ENCODE data around the gene CMC4. TPM values are rescaled to one million over a fixed set of nuclear protein-coding genes. Genes with fewer than 3 reads are reported as not detected.
A peak's percentile ranks its signal among the peaks of the same experiment; 100 is the strongest.

The CMC4 gene
- total RNA-seq, 1 donor from 2014 or later = 14.4 TPM

DNA sequence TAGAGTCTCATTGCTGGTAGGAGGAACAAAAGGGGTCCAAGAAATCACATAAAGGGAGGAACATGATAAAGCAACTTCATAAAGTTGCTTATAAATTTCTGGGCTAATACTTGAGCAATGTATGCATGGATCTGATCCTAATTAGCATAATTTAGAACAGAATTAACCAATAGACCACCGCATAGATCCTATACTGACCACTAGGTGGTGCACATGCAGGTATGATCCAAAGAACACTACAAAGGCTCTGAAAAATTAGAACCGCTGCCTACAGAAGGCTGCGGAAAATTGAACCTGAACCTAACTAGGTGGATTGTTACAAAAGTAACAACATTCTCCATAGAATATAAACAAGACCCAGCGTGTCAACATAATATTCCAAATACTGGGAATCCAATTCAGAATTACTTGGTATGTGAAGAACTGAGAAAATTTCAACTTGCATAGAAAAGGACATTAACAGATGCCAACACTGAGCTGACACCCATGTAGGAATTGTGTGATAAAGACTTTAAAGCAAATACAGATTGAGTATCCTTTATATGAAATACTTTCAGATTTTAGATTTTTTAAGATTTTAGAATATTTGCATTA, 23.6 kb upstream of the CMC4 start:
- no peak overlapping the region for H3K4me3 ChIP-seq (ENCODE audit: low read depth, low read length)
- TF ChIP-seq, protein P1, sequence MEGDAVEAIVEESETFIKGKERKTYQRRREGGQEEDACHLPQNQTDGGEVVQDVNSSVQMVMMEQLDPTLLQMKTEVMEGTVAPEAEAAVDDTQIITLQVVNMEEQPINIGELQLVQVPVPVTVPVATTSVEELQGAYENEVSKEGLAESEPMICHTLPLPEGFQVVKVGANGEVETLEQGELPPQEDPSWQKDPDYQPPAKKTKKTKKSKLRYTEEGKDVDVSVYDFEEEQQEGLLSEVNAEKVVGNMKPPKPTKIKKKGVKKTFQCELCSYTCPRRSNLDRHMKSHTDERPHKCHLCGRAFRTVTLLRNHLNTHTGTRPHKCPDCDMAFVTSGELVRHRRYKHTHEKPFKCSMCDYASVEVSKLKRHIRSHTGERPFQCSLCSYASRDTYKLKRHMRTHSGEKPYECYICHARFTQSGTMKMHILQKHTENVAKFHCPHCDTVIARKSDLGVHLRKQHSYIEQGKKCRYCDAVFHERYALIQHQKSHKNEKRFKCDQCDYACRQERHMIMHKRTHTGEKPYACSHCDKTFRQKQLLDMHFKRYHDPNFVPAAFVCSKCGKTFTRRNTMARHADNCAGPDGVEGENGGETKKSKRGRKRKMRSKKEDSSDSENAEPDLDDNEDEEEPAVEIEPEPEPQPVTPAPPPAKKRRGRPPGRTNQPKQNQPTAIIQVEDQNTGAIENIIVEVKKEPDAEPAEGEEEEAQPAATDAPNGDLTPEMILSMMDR (conservative IDR thresholded peaks at IDR 0.05; ENCODE audit: low read depth, low read length) = peak; percentile 61
- no peak for DNase-seq (ENCODE audit: low read depth)

DNA sequence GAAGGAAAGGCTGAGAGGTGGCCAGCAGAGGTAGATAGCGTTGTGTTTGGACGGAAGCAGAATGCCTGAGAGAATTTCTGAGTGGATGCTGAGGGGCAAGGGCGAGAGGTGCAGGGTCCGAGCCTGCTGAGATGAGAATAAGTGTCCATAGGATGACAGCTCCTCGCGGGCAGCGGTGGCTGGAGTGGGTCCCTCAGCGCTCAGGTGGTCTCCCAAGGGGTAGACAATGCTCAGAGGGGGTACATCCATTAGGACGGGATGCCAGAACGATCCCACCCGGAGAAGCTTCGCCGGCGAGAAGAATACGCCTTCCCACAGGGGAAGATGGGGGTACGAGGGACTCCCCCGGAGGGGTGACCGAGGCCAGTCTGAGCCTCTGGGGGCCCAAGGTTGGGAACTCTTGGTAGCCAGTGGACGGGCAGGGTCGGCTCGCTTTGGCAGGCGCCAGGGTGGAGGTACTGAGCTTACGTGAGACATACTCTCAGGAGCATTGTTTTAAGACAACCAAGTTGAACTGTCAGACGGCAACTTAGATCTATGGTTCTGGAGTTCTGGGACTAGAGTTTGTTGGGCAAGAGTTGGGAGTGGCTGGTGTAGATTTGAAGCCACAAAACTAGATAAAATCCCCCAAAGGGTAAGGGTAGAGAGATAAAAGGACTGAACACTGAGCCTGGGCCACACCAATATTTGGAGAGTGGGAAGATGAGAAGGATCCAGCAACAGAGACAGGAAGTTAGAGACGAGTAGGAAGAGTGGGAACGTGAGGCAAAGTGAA, 16.2 kb upstream of the CMC4 start:
- H3K4me3 ChIP-seq (ENCODE audit: low read depth, low read length) = no peak overlapping the region
- DNase-seq (ENCODE audit: low read depth) = no peak
- TF ChIP-seq, protein P1 (conservative IDR thresholded peaks at IDR 0.05; ENCODE audit: low read depth, low read length) = no peak

DNA sequence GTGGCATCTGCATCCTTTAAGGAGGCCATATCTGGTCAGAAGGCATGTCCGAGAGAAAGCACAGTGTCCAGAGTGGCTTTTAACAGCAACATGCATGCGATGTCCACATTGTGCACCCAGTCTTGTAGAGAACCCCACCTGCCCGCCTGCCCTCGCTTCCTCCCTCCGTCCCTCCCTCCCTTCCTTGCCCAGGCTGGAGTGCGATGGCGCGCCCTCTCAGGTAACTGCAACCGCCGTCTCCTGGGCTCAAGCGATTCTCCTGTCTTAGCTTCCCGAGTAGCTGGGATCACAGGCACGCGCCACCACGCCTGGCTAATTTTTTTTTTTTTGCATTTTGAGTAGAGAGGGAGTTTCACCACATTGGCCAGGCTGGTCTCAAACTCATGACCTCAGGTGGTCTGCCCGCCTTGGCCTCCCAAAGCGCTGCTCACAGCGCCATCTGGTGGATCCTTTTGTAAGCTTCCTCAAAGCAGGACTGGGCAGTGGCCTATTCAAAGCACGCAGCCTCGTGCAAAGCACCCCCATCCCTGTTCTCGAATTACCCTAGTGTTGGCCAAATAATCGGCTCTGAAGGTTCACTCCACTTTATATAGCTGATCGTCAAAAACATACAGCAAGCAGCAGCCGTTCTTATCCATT, 15.4 kb upstream of the CMC4 start:
- no peak for DNase-seq (ENCODE audit: low read depth)
- no peak overlapping the region for H3K4me3 ChIP-seq (ENCODE audit: low read depth, low read length)

DNA sequence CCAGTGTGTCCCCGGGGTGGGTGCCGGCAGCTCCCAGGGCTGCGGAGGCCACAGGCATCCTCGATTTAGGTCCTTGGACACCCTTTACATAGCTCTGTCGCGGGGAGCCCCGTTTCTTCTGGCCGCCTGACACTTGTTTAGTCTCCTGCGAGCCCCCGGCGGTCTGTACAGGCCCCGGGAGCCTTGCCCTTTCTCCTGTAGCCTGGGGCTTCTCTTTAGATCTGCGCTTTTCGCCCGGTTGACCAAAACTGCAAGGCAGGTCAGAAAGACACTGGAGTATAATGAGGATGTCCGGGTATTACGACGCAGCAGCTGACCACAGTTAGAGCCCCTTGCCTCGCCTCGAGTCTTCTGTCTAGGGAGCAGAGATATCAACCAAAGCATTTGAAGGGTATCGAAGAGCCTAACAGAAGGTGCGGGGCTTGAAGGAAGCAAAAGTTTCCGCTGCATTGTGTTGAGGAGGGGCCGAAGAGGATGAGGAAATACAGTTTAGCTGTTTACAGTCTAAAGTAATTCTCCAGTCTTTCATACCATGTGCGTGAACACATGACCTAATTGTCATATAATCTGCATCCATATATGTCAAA, 851 bp upstream of the CMC4 start:
- DNase-seq (ENCODE audit: low read depth) = no peak
- peak overlapping the region; percentile 80 for H3K4me3 ChIP-seq (ENCODE audit: low read depth, low read length)
- TF ChIP-seq, protein P1 (conservative IDR thresholded peaks at IDR 0.05; ENCODE audit: low read depth, low read length) = no peak

More for the DNA sequence above, 15.4 kb upstream of the CMC4 start:
- TF ChIP-seq, protein P1 (conservative IDR thresholded peaks at IDR 0.05; ENCODE audit: low read depth, low read length) = peak; percentile 56

DNA sequence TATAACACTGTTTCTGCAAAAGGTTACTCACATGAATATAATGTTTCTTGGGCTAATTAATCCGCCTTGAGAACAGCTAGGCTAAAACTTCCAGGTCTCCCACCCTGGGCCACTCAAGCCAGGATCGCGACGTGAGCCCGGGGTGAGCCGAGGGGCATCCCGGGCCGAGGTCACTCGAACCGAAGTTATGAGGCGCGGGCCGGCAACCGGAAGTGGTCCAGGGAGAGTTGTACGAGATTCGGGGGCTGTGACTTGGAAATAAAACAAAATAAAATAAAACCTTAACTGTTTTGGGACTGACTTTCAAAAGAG, 317 bp downstream of the CMC4 start:
- TF ChIP-seq, protein P1 (conservative IDR thresholded peaks at IDR 0.05; ENCODE audit: low read depth, low read length) = no peak
- H3K4me3 ChIP-seq (ENCODE audit: low read depth, low read length) = peak overlapping the region; percentile 71
- DNase-seq (ENCODE audit: low read depth) = no peak

DNA sequence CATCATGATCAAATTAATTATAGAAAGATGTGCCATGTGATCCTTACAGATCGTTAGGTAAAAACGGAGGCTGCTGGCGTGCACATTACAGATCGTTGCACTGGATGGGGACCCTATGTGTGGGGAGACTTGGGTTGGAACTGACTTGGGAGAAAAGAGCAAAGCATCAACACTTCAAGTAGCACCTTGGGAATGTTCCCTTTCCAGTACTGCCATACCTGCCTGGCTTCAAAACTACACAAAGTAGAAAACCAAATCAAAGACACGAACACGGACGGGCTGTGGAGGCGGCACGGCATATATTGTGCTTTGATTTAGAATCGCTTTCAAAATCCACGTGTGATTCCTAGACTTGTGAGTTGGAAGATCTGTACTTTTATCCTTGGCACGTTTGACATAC, 898 bp downstream of the CMC4 start:
- no peak for DNase-seq (ENCODE audit: low read depth)
- H3K4me3 ChIP-seq (ENCODE audit: low read depth, low read length) = peak overlapping the region; percentile 71
- TF ChIP-seq, protein P1 (conservative IDR thresholded peaks at IDR 0.05; ENCODE audit: low read depth, low read length) = no peak

Measured in epithelial cell of proximal tubule (primary cell).